Transverse colon (tissue), 4 donors: ENCODE data around the gene JKAMP. TPM values are rescaled to one million over a fixed set of nuclear protein-coding genes. Genes with fewer than 3 reads are reported as not detected.
A peak's percentile ranks its signal among the peaks of the same experiment; 100 is the strongest.

Experiments used
- DNase-seq: peaks from one replicate; pipeline ENCODE4 v3.0.0-alpha.2; 2019
- H3K27ac ChIP-seq, 4 donors: fragments of 200-600 bp; sonication (generic); 2 replicates each; pipeline ENCODE4 v1.5.1; 2016 to 2018; ENCODE audit warnings: inconsistent platforms in 4 of 4
- H3K27me3 ChIP-seq: fragments of 200-600 bp; sonication (generic); 2 replicates; pipeline ENCODE4 v1.5.1; 2017; ENCODE audit warnings: inconsistent platforms
- H3K36me3 ChIP-seq, 4 donors: fragments of 200-600 bp; sonication (generic); 2 replicates each; pipeline ENCODE4 v1.5.1; 2017 to 2019; ENCODE audit warnings: inconsistent platforms in 4 of 4
- H3K4me1 ChIP-seq, 4 donors: fragments of 200-600 bp; sonication (generic); 2 replicates each; pipeline ENCODE4 v1.5.1; 2017 to 2020; ENCODE audit warnings: inconsistent platforms in 4 of 4
- H3K4me3 ChIP-seq, 4 donors: fragments of 200-600 bp; sonication (generic); 1 replicate in 1 of 4; 2 replicates in 3 of 4; pipeline versions ENCODE4 v1.5.1 to v1.6.1; 2017 to 2019; ENCODE audit warnings: inconsistent platforms in 4 of 4
- H3K9me3 ChIP-seq, 2 donors: fragments of 200-600 bp; sonication (generic); 2 replicates each; pipeline ENCODE4 v1.5.1; 2017 to 2019; ENCODE audit warnings: inconsistent platforms in 2 of 2
- EP300 ChIP-seq: sonication (generic); formaldehyde crosslinking; IDR thresholded peaks from one replicate; pipeline ENCODE4 v1.6.1; 2017; ENCODE audit warnings: antibody characterized with exemption, low read depth
- POLR2A ChIP-seq: fragments of 450-650 bp; IDR thresholded peaks from one replicate; pipeline ENCODE4 v1.6.1; 2016; ENCODE audit warnings: antibody characterized with exemption, mild to moderate bottlenecking, moderate library complexity
- POLR2AphosphoS5 ChIP-seq, 3 donors: sonication (generic); formaldehyde crosslinking; IDR thresholded peaks; one replicate each; pipeline ENCODE4 v1.6.1; 2016; ENCODE audit warnings: antibody characterized with exemption in 3 of 3
- WGBS, 2 donors: methylation state at CpG; one replicate each; pipeline ENCODE4 v1.1.5; 2018; ENCODE audit warnings: low coverage in 1 of 2; 5-methylcytosine and 5-hydroxymethylcytosine counted together
- in situ Hi-C, 4 donors: fragments of 200-750 bp; cut with MboI; loops; one replicate each; pipeline versions ENCODE4 v1.15.0 to v1.15.1; 2017; ENCODE audit warnings: low sequenced_read_pairs in 3 of 4, low pct_ligation_motif_present in 1 of 4, low pct_unique_long_range_greater_than_20kb in 1 of 4
- intact Hi-C: fragments of 100-400 bp; cut with DNase I; formaldehyde crosslinking; loops from one replicate; pipeline ENCODE4 v1.15.1; 2023; ENCODE audit warnings: low total_unique reads
- total RNA-seq, 4 donors: library from RNA; depleted of rRNA; stranded (reverse); fragments of >200 nt; gene quantifications; one replicate each; pipeline ENCODE4 v1.1.0, GENCODE V29; 2016
- TF ChIP-seq, protein P1 (sequence below), 5 experiments: fragments of 200-600 bp in 3 of 5; fragments of 450-650 bp in 2 of 5; sonication (generic) in 3 of 5; IDR thresholded peaks; 1 replicate in 2 of 5; 2 replicates in 3 of 5; pipeline ENCODE4 v1.5.1; 2016 to 2017; ENCODE audit warnings: antibody characterized with exemption in 5 of 5, inconsistent platforms in 3 of 5, mild to moderate bottlenecking in 2 of 5, moderate library complexity in 1 of 5

Gene JKAMP
- total RNA-seq, 4 donors from 2014 or later, result 12.9 to 66.8 (median 36.0) TPM

GRCh38 chr14:59461891-59462290, 22.4 kb upstream of the JKAMP start:
- in situ Hi-C loops (loop anchor here in 1 of 4 donors (25.0 kb wide), 1 partner anchor 975 kb away; no protein-coding TSS in a partner anchor), intact Hi-C loops (no loop called here)
- no peak for DNase-seq
- no peaks in the 10 kb centered on the region for H3K9me3 ChIP-seq
- H3K27me3 ChIP-seq, result peaks cover 7% of the 10 kb centered on the region
- no peak overlapping the region for H3K27ac ChIP-seq
- TF ChIP-seq, protein P1, sequence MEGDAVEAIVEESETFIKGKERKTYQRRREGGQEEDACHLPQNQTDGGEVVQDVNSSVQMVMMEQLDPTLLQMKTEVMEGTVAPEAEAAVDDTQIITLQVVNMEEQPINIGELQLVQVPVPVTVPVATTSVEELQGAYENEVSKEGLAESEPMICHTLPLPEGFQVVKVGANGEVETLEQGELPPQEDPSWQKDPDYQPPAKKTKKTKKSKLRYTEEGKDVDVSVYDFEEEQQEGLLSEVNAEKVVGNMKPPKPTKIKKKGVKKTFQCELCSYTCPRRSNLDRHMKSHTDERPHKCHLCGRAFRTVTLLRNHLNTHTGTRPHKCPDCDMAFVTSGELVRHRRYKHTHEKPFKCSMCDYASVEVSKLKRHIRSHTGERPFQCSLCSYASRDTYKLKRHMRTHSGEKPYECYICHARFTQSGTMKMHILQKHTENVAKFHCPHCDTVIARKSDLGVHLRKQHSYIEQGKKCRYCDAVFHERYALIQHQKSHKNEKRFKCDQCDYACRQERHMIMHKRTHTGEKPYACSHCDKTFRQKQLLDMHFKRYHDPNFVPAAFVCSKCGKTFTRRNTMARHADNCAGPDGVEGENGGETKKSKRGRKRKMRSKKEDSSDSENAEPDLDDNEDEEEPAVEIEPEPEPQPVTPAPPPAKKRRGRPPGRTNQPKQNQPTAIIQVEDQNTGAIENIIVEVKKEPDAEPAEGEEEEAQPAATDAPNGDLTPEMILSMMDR (IDR thresholded peaks at IDR 0.05), result no peak
- no peak for TF ChIP-seq EP300
- no peak for TF ChIP-seq POLR2AphosphoS5 (IDR thresholded peaks at IDR 0.05)
- TF ChIP-seq POLR2A, result no peak
- no peaks in the 10 kb centered on the region for H3K36me3 ChIP-seq
- H3K4me1 ChIP-seq, result peaks cover 4 to 16% (median 12%) of the 10 kb centered on the region in 4 donors
- no peak overlapping the region for H3K4me3 ChIP-seq
- WGBS, 2 donors, result 93 to 100% methylated on average over 1 of the region's 1 CpG

- WGBS, 2 donors, result 54% methylated on average over 48 of the region's 60 CpGs; no CpG with 5 or more reads in 1 of the 2 donors
Observed at GRCh38 chr14:59463787-59464485, 20.4 kb upstream of the JKAMP start.

DNA sequence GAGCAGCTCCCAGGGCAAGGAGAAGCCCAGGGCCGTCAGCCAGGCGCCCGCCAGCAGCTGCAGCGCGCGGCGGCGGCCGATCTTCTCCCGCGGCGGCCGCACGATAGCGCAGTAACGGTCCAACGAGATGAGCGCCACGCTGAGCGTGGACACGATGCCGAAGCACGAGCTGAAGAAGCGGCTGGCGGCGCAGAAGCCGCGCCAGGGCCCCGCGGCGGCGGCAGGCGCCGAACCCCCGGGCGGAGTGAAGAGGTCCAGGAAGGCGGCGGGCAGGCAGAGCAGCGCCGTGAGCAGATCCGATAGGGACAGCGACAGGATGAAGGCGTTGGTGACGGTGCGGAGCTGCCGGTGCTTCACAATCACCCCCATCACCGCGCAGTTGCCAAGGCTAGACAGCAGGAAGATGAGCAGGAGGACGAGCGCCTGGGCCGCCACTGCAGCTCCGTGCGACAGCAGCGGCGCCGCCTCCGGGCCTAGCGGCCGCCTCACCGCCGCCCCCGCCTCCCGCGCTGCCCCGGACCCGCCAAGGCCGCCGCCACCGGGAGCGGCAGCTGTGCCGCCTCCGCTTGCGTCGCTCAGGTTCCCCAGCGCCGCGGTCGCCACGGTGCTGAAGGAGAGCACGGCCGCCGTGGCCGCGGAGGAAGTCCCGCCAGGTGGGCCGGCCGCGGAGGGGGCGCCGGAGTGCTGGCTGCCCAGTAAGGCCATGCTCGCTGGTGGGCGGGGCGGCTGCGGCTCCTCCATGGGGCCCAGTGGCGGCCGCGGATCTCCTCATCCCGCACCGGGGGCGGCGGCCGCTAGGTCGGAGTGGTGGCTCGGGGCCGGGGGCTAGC, 19.6 kb upstream of the JKAMP start:
- Histone ChIP-seq H3K4me1 (peaks cover 4 to 16% (median 12%) of the 10 kb centered on the region in 4 donors), H3K36me3 (no peaks in the 10 kb centered on the region), H3K27me3 (peaks cover 7% of the 10 kb centered on the region), H3K9me3 (no peaks in the 10 kb centered on the region), H3K27ac (peak overlapping the region; percentile 66 to 85 (median 82)), H3K4me3 (peak overlapping the region; percentile 48 to 66 (median 59))
- WGBS, 2 donors, result 1% methylated on average over 26 of the region's 105 CpGs; no CpG with 5 or more reads in 1 of the 2 donors
- DNase-seq, result peak; percentile 72
- in situ Hi-C loops (loop anchor here in 1 of 4 donors (25.0 kb wide), 1 partner anchor 977 kb away; no protein-coding TSS in a partner anchor), intact Hi-C loops (no loop called here)
- TF ChIP-seq, protein P1 (IDR thresholded peaks at IDR 0.05), result no peak
- TF ChIP-seq POLR2A (no peak), POLR2AphosphoS5 (IDR thresholded peaks at IDR 0.05) (no peak)

More at GRCh38 chr14:59463787-59464485, 20.4 kb upstream of the JKAMP start:
- in situ Hi-C loops (loop anchor here in 1 of 4 donors (25.0 kb wide), 1 partner anchor 977 kb away; no protein-coding TSS in a partner anchor), intact Hi-C loops (no loop called here)
- Histone ChIP-seq H3K27ac (peak overlapping the region; percentile 66 to 85 (median 82)), H3K36me3 (no peaks in the 10 kb centered on the region), H3K4me3 (peak overlapping the region; percentile 48 to 66 (median 59)), H3K9me3 (no peaks in the 10 kb centered on the region), H3K27me3 (peaks cover 7% of the 10 kb centered on the region), H3K4me1 (peaks cover 4 to 16% (median 12%) of the 10 kb centered on the region in 4 donors)
- TF ChIP-seq POLR2AphosphoS5 (IDR thresholded peaks at IDR 0.05) (no peak), POLR2A (no peak), EP300 (no peak)
- TF ChIP-seq, protein P1 (IDR thresholded peaks at IDR 0.05), result no peak
- DNase-seq, result peak; percentile 17
